HCT116 (cell line): ENCODE data around the gene BET1L. TPM values are rescaled to one million over a fixed set of nuclear protein-coding genes. Genes with fewer than 3 reads are reported as not detected.
"Not testable (repeated sequence)": the region's sequence is repeated elsewhere in the genome, so short reads cannot be mapped to it uniquely, and the experiment has no call there.

Source experiments
- ATAC-seq: fragments of 200-7000 bp; cut with Tn5 transposase; 2 replicates; pipeline ENCODE4 v1.9.1; 2020; ENCODE audit warnings: mild to moderate bottlenecking, moderate library complexity
- BruUV-seq: library from RNA; stranded (reverse); fragments of 400-500 nt; replicated peaks from 2 replicates; lab custom pipeline; 2021; lab: Mats Ljungman, UMichigan
- CTCF ChIA-PET: fragments of 300-600 bp; sonication (Branson Sonifier 250); formaldehyde crosslinking; loops from one replicate; lab custom pipeline; 2021; ENCODE audit warnings: antibody characterized with exemption; lab: Charles Lee
- POLR2A ChIA-PET: fragments of 300-600, 350-600 bp; sonication (Branson Sonifier 250); formaldehyde crosslinking; loops from one replicate; lab custom pipeline; 2021; ENCODE audit warnings: antibody characterized with exemption; lab: Charles Lee
- RAD21 ChIA-PET, 2 experiments: fragments of 300-600 bp; sonication (Branson Sonifier 250); formaldehyde crosslinking; loops; one replicate each; lab custom pipeline; 2023; ENCODE audit warnings: low total read pairs in 2 of 2; ENCODE audit not compliant: uncharacterized antibody in 2 of 2, unreplicated experiment in 2 of 2, low non-redundant PET in 1 of 2; lab: Charles Lee
- DNase-seq: peaks from one replicate; pipeline ENCODE4 v3.0.0-alpha.2; 2010; ENCODE audit warnings: low read depth, low spot score
- H2AFZ ChIP-seq: fragments of 200-600 bp; shearing (Covaris generic), sonication (generic); 2 replicates; pipeline ENCODE4 v1.6.1; 2017; ENCODE audit warnings: low read depth, mixed run types, mixed read lengths, antibody characterized with exemption, low read length; ENCODE audit not compliant: poor library complexity, severe bottlenecking
- H3K27ac ChIP-seq: 2 replicates; pipeline ENCODE4 v1.5.1; 2012; ENCODE audit warnings: low read depth, low read length
- H3K27me3 ChIP-seq: fragments of 200-600 bp; sonication (generic); 2 replicates; pipeline ENCODE4 v1.6.1; 2016; ENCODE audit warnings: mixed run types, low read length, mixed read lengths; ENCODE audit not compliant: insufficient read depth
- H3K36me3 ChIP-seq, 2 experiments: fragments of 200-500 bp in 1 of 2; fragments of 200-600 bp in 1 of 2; sonication (Bioruptor generic) in 1 of 2; sonication (generic) in 1 of 2; 2 replicates each; pipeline versions ENCODE4 v1.5.1 to v1.6.1; 2014 to 2016; ENCODE audit warnings: low read length in 2 of 2, inconsistent platforms in 1 of 2, mixed read lengths in 1 of 2, mixed run types in 1 of 2; ENCODE audit not compliant: insufficient read depth in 2 of 2, control insufficient read depth in 1 of 2
- H3K4me1 ChIP-seq, 2 experiments: fragments of 200-600 bp in 1 of 2; sonication (generic) in 1 of 2; 2 replicates each; pipeline versions ENCODE4 v1.5.1 to v1.6.1; 2012 to 2017; ENCODE audit warnings: low read length in 2 of 2, inconsistent platforms in 1 of 2, mild to moderate bottlenecking in 1 of 2, mixed read lengths in 1 of 2, mixed run types in 1 of 2, moderate library complexity in 1 of 2; ENCODE audit not compliant: insufficient read depth in 2 of 2, control insufficient read depth in 1 of 2
- H3K4me2 ChIP-seq: fragments of 200-600 bp; sonication (generic); 2 replicates; pipeline ENCODE4 v1.6.1; 2017; ENCODE audit warnings: mixed run types, low read length, mixed read lengths
- H3K4me3 ChIP-seq, 2 experiments: fragments of 200-600 bp in 1 of 2; sonication (generic) in 1 of 2; replicated peaks in 1 of 2; 2 replicates each; pipeline ENCODE4 v1.5.1; 2011 to 2016; ENCODE audit warnings: low read length in 2 of 2, control low read depth in 1 of 2, low read depth in 1 of 2, mild to moderate bottlenecking in 1 of 2, mixed read lengths in 1 of 2, mixed run types in 1 of 2
- H3K79me2 ChIP-seq: fragments of 200-600 bp; sonication (generic); 2 replicates; pipeline ENCODE4 v1.6.1; 2017; ENCODE audit warnings: mild to moderate bottlenecking, mixed run types, low read length, moderate library complexity, mixed read lengths; ENCODE audit not compliant: insufficient read depth
- H3K9ac ChIP-seq: fragments of 200-600 bp; sonication (generic); 2 replicates; pipeline ENCODE4 v1.6.1; 2016; ENCODE audit warnings: low read length, mixed read lengths
- H3K9me2 ChIP-seq: fragments of 200-600 bp; sonication (generic), shearing (Covaris generic); 2 replicates; pipeline ENCODE4 v1.6.1; 2017; ENCODE audit warnings: mixed run types, mild to moderate bottlenecking, moderate library complexity; ENCODE audit not compliant: insufficient read depth
- H3K9me3 ChIP-seq, 2 experiments: fragments of 200-500 bp in 1 of 2; fragments of 200-600 bp in 1 of 2; sonication (Bioruptor generic) in 1 of 2; sonication (generic) in 1 of 2; 2 replicates each; pipeline ENCODE4 v1.6.1; 2014 to 2017; ENCODE audit warnings: low read length in 2 of 2, mixed read lengths in 2 of 2, inconsistent platforms in 1 of 2, low read depth in 1 of 2, mild to moderate bottlenecking in 1 of 2, mixed run types in 1 of 2, moderate library complexity in 1 of 2; ENCODE audit not compliant: control insufficient read depth in 1 of 2, insufficient read depth in 1 of 2
- H4K20me1 ChIP-seq: fragments of 200-600 bp; sonication (generic), shearing (Covaris generic); 2 replicates; pipeline ENCODE4 v1.6.1; 2017; ENCODE audit warnings: mixed run types, mild to moderate bottlenecking, moderate library complexity; ENCODE audit not compliant: insufficient read depth
- intact Hi-C: fragments of 100-400 bp; cut with micrococcal nuclease; formaldehyde crosslinking; loops from 2 replicates; pipeline ENCODE4 v1.10.0; 2022
- total RNA-seq: library from RNA; stranded (reverse); gene quantifications from one replicate; pipeline ENCODE4 v1.2.1, GENCODE V29; 2021; ENCODE audit not compliant: unreplicated experiment
- TF ChIP-seq, protein P1 (sequence below), 3 experiments: fragments of 200-600 bp in 1 of 3; sonication (generic) in 1 of 3; IDR thresholded peaks in 2 of 3; conservative IDR thresholded peaks in 1 of 3; 2 replicates each; pipeline ENCODE4 v1.5.1; 2012 to 2017; ENCODE audit warnings: low read depth in 2 of 3, low read length in 2 of 3, antibody characterized with exemption in 1 of 3, borderline replicate concordance in 1 of 3, control low read depth in 1 of 3, mild to moderate bottlenecking in 1 of 3, mixed read lengths in 1 of 3, mixed run types in 1 of 3, moderate library complexity in 1 of 3; ENCODE audit not compliant: insufficient read depth in 1 of 3

Gene BET1L
- total RNA-seq, 1 experiment from 2014 or later: 49.1 TPM

- BruUV-seq, H2AFZ ChIP-seq, H3K9me3 ChIP-seq, DNase-seq, intact Hi-C loops, H3K36me3 ChIP-seq, H3K4me2 ChIP-seq, H3K4me3 ChIP-seq, H3K4me1 ChIP-seq, H3K9me2 ChIP-seq, CTCF ChIA-PET, H4K20me1 ChIP-seq, ATAC-seq, H3K9ac ChIP-seq, RAD21 ChIA-PET, H3K27me3 ChIP-seq, H3K79me2 ChIP-seq, POLR2A ChIA-PET: not testable (repeated sequence)
- TF ChIP-seq, protein P1, sequence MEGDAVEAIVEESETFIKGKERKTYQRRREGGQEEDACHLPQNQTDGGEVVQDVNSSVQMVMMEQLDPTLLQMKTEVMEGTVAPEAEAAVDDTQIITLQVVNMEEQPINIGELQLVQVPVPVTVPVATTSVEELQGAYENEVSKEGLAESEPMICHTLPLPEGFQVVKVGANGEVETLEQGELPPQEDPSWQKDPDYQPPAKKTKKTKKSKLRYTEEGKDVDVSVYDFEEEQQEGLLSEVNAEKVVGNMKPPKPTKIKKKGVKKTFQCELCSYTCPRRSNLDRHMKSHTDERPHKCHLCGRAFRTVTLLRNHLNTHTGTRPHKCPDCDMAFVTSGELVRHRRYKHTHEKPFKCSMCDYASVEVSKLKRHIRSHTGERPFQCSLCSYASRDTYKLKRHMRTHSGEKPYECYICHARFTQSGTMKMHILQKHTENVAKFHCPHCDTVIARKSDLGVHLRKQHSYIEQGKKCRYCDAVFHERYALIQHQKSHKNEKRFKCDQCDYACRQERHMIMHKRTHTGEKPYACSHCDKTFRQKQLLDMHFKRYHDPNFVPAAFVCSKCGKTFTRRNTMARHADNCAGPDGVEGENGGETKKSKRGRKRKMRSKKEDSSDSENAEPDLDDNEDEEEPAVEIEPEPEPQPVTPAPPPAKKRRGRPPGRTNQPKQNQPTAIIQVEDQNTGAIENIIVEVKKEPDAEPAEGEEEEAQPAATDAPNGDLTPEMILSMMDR (IDR thresholded peaks at IDR 0.05 in 2 of 3, conservative IDR thresholded peaks at IDR 0.05 in 1 of 3; ENCODE audit: borderline replicate concordance in 1 of 3, insufficient read depth in 1 of 3, low read depth in 2 of 3, low read length in 2 of 3): peak; percentile 21 to 61 (median 35); a peak in 5 of 6 replicates
- TF ChIP-seq, all 23 proteins: peak for 1; not testable (repeated sequence) for 22
- not testable (repeated sequence) for H3K27ac ChIP-seq
These were observed 27.0 kb downstream of the BET1L start for GRCh38 chr11:180242-180641.

Other genes with a start within 250 kb of the BET1L start
- not detected for gene SCGB1C1, start 14.3 kb downstream of the BET1L start, total RNA-seq
- 75.2 TPM for gene RIC8A, start 309 bp upstream of the BET1L start, total RNA-seq
- 17.9 TPM for gene SIRT3, start 28.9 kb upstream of the BET1L start, total RNA-seq
- gene PSMD13, start 29.6 kb upstream of the BET1L start, total RNA-seq: 179 TPM
- gene NLRP6, start 71.0 kb upstream of the BET1L start, total RNA-seq: not detected
- 57.5 TPM for gene PGGHG, start 81.7 kb upstream of the BET1L start, total RNA-seq
- gene IFITM5, start 92.1 kb upstream of the BET1L start, total RNA-seq: not detected
- gene IFITM2, start 100.4 kb upstream of the BET1L start, total RNA-seq: 106 TPM
- gene IFITM1, start 106.6 kb upstream of the BET1L start, total RNA-seq: 6.1 TPM
- gene IFITM3, start 113.5 kb upstream of the BET1L start, total RNA-seq: 380 TPM
- gene B4GALNT4, start 162.1 kb upstream of the BET1L start, total RNA-seq: 54.3 TPM
- 157 TPM for gene PKP3, start 186.8 kb upstream of the BET1L start, total RNA-seq
- gene SIGIRR, start 207.6 kb upstream of the BET1L start, total RNA-seq: 85.6 TPM
- 70.3 TPM for gene ANO9, start 234.6 kb upstream of the BET1L start, total RNA-seq
- gene PTDSS2, start 242.9 kb upstream of the BET1L start, total RNA-seq: 40.1 TPM